Measurements from ENCODE around the gene TMBIM1. TPM values are rescaled to one million over a fixed set of nuclear protein-coding genes. Genes with fewer than 3 reads are reported as not detected.

The TMBIM1 gene
- total RNA-seq, 1 experiment from 2014 or later = 23.5 TPM

- DNase-seq (ENCODE audit: low spot score) = no peak
- H3K4me1 Mint-ChIP-seq = peaks cover 25% of the 10 kb centered on the region
- H3K4me3 Mint-ChIP-seq = no peak overlapping the region
- no peaks in the 10 kb centered on the region for H3K9me3 Mint-ChIP-seq
- POLR2A ChIA-PET = interaction anchor here (0.5 kb wide), 1 partner anchor 397 kb away, joined by 7 read pairs; the partner anchor contains the start of genes BCS1L and ZNF142
- H3K36me3 Mint-ChIP-seq = peaks cover 19% of the 10 kb centered on the region
- peaks cover 3% of the 10 kb centered on the region; the same call in 1 of the 2 replicates for H3K27me3 Mint-ChIP-seq (ENCODE audit: low read depth)
- CTCF ChIA-PET = interaction anchor here (0.7 to 5.8 kb wide), 7 partner anchors 8 to 169 kb away, joined by 3 to 43 read pairs (median 3); partner anchors contain the start of genes AAMP and PNKD
- ATAC-seq = no peak
- H3K27ac Mint-ChIP-seq = no peak overlapping the region
- TF ChIP-seq JUN (CRISPR knock-in tag; IDR thresholded peaks at IDR 0.05) (no peak), ESRRA (CRISPR knock-in tag; IDR thresholded peaks at IDR 0.05; ENCODE audit: borderline replicate concordance) (no peak), STAT6 (CRISPR knock-in tag; conservative IDR thresholded peaks at IDR 0.05; ENCODE audit: low read depth) (no peak), CREM (CRISPR knock-in tag; IDR thresholded peaks at IDR 0.05) (no peak), ERG (CRISPR knock-in tag; IDR thresholded peaks at IDR 0.05) (no peak)
Measured at GRCh38 chr2:218262631-218263586, 29.4 kb downstream of the TMBIM1 start.

- DNase-seq (ENCODE audit: low spot score) (no peak), ATAC-seq (no peak)
- H3K27me3 Mint-ChIP-seq (ENCODE audit: low read depth) = peaks cover 3% of the 10 kb centered on the region; the same call in 1 of the 2 replicates
- H3K4me1 Mint-ChIP-seq = peaks cover 28% of the 10 kb centered on the region
- H3K4me3 Mint-ChIP-seq = no peak overlapping the region
- ChIA-PET POLR2A (no interaction called here), CTCF (interaction anchor here (0.9 to 5.8 kb wide), 3 partner anchors 9 to 168 kb away, joined by 3 to 43 read pairs (median 3); partner anchors contain the start of genes AAMP and PNKD)
- TF ChIP-seq AFF4 (CRISPR knock-in tag; IDR thresholded peaks at IDR 0.05; ENCODE audit: borderline replicate concordance) (no peak), STAT6 (CRISPR knock-in tag; conservative IDR thresholded peaks at IDR 0.05; ENCODE audit: low read depth) (no peak), RELA (CRISPR knock-in tag; IDR thresholded peaks at IDR 0.05; ENCODE audit: borderline replicate concordance) (no peak), NR1H2 (CRISPR knock-in tag; IDR thresholded peaks at IDR 0.05) (no peak), EMX1 (CRISPR knock-in tag; IDR thresholded peaks at IDR 0.05) (no peak), KAT7 (CRISPR knock-in tag; IDR thresholded peaks at IDR 0.05; ENCODE audit: borderline replicate concordance) (no peak), ELF4 (CRISPR knock-in tag; IDR thresholded peaks at IDR 0.05; ENCODE audit: low read depth) (no peak), ZNF138 (CRISPR knock-in tag; conservative IDR thresholded peaks at IDR 0.05) (no peak), ZNF396 (CRISPR knock-in tag; IDR thresholded peaks at IDR 0.05; ENCODE audit: borderline replicate concordance) (no peak)
- H3K9me3 Mint-ChIP-seq = no peaks in the 10 kb centered on the region
- no peak overlapping the region for H3K27ac Mint-ChIP-seq
- peaks cover 13% of the 10 kb centered on the region for H3K36me3 Mint-ChIP-seq
Measured at GRCh38 chr2:218262237-218262600, 30.1 kb downstream of the TMBIM1 start.

Measured in WTC11 (cell line).